SK-N-SH (cell line): Measurements from ENCODE around the gene ESPNL. TPM values are rescaled to one million over a fixed set of nuclear protein-coding genes. Genes with fewer than 3 reads are reported as not detected.

Experiments
- CTCF ChIA-PET: fragments of 300-600, 350-600 bp; formaldehyde crosslinking; extraction: SDS; loops from one replicate; lab custom pipeline; 2021; lab: Yijun Ruan, JAX
- POLR2A ChIA-PET: fragments of 350-600 bp; sonication (Branson Sonifier 250); formaldehyde crosslinking; extraction: SDS; loops from one replicate; lab custom pipeline; 2020; ENCODE audit warnings: antibody characterized with exemption, inconsistent platforms; lab: Yijun Ruan, JAX
- DNase-seq: peaks from one replicate; pipeline ENCODE4 v3.0.0; 2012
- H2AFZ ChIP-seq: fragments of 200-600 bp; sonication (generic); 2 replicates; pipeline ENCODE4 v1.8.1; 2016; ENCODE audit warnings: antibody characterized with exemption, mild to moderate bottlenecking, low read depth
- H3F3A ChIP-seq: fragments of 200-600 bp; sonication (generic); replicated peaks from 2 replicates; pipeline ENCODE3; 2016; ENCODE audit warnings: antibody characterized with exemption, mild to moderate bottlenecking; ENCODE audit not compliant: insufficient read depth
- H3K27ac ChIP-seq, 2 experiments: fragments of 200-500 bp in 1 of 2; fragments of 200-600 bp in 1 of 2; sonication (Bioruptor generic) in 1 of 2; sonication (generic), shearing (Covaris generic) in 1 of 2; 2 replicates each; pipeline versions ENCODE4 v1.5.1 to v1.6.1; 2014 to 2016; ENCODE audit warnings: low read depth in 2 of 2, inconsistent platforms in 1 of 2, low read length in 1 of 2, mild to moderate bottlenecking in 1 of 2, mixed read lengths in 1 of 2
- H3K27me3 ChIP-seq: fragments of 200-600 bp; sonication (generic), shearing (Covaris generic); 2 replicates; pipeline ENCODE4 v1.6.1; 2016; ENCODE audit warnings: mixed run types; ENCODE audit not compliant: insufficient read depth
- H3K36me3 ChIP-seq, 2 experiments: fragments of 200-500 bp in 1 of 2; fragments of 200-600 bp in 1 of 2; sonication (Bioruptor generic) in 1 of 2; sonication (generic) in 1 of 2; replicated peaks in 1 of 2; 2 replicates each; pipeline versions ENCODE3 to v1.5.1; 2014 to 2016; ENCODE audit warnings: low read length in 1 of 2, mild to moderate bottlenecking in 1 of 2; ENCODE audit not compliant: insufficient read depth in 2 of 2, control insufficient read depth in 1 of 2
- H3K4me1 ChIP-seq, 2 experiments: fragments of 200-500 bp in 1 of 2; fragments of 200-600 bp in 1 of 2; sonication (Bioruptor generic) in 1 of 2; sonication (generic), shearing (Covaris generic) in 1 of 2; 2 replicates each; pipeline versions ENCODE4 v1.5.1 to v1.6.1; 2014 to 2016; ENCODE audit warnings: low read depth in 1 of 2, low read length in 1 of 2, mixed run types in 1 of 2; ENCODE audit not compliant: insufficient read depth in 2 of 2, control insufficient read depth in 1 of 2
- H3K4me2 ChIP-seq: fragments of 200-600 bp; sonication (generic), shearing (Covaris generic); 2 replicates; pipeline ENCODE4 v1.6.1; 2017; ENCODE audit warnings: mixed run types
- H3K4me3 ChIP-seq, 2 experiments: fragments of 200-500 bp in 1 of 2; fragments of 200-600 bp in 1 of 2; sonication (Bioruptor generic) in 1 of 2; sonication (generic), shearing (Covaris generic) in 1 of 2; 2 replicates each; pipeline versions ENCODE4 v1.5.1 to v1.8.1; 2014 to 2016; ENCODE audit warnings: low read depth in 2 of 2, inconsistent platforms in 1 of 2, low read length in 1 of 2, mild to moderate bottlenecking in 1 of 2, mixed read lengths in 1 of 2, moderate library complexity in 1 of 2
- H3K79me2 ChIP-seq: fragments of 200-600 bp; sonication (generic); 2 replicates; pipeline ENCODE4 v1.8.1; 2017; ENCODE audit warnings: mild to moderate bottlenecking; ENCODE audit not compliant: insufficient read depth
- H3K9ac ChIP-seq: fragments of 200-600 bp; sonication (generic); 2 replicates; pipeline ENCODE4 v1.6.1; 2017; ENCODE audit warnings: mixed run types
- H3K9me2 ChIP-seq: fragments of 200-600 bp; sonication (generic); 2 replicates; pipeline ENCODE4 v1.6.1; 2017; ENCODE audit warnings: mixed run types
- H3K9me3 ChIP-seq: fragments of 200-600 bp; sonication (generic); 2 replicates; pipeline ENCODE4 v1.6.1; 2017; ENCODE audit warnings: mixed run types, mild to moderate bottlenecking, moderate library complexity
- H4K20me1 ChIP-seq: fragments of 200-600 bp; sonication (generic); 2 replicates; pipeline ENCODE4 v1.6.1; 2017; ENCODE audit warnings: mild to moderate bottlenecking, mixed run types; ENCODE audit not compliant: insufficient read depth
- CHD2 ChIP-seq: fragments of 150-350 bp; IDR thresholded peaks from 2 replicates; pipeline ENCODE4 v1.6.1; 2018; ENCODE audit warnings: low read length; ENCODE audit not compliant: partially characterized antibody
- ELF1 ChIP-seq: IDR thresholded peaks from 2 replicates; pipeline ENCODE4 v1.4.0; 2012
- EP300 ChIP-seq, 2 experiments: IDR thresholded peaks; 2 replicates each; pipeline versions ENCODE4 v1.4.0 to v1.6.1; 2012; ENCODE audit warnings: borderline replicate concordance in 1 of 2, low read depth in 1 of 2, low read length in 1 of 2
- EZH2phosphoT487 ChIP-seq: fragments of 200-600 bp; sonication (generic); IDR thresholded peaks from 2 replicates; pipeline ENCODE4 v1.6.1; 2017; ENCODE audit warnings: low read depth, mixed run types, mild to moderate bottlenecking, antibody characterized with exemption, moderate library complexity, borderline replicate concordance
- FOSL2 ChIP-seq: IDR thresholded peaks from 2 replicates; pipeline ENCODE4 v1.4.0; 2012; ENCODE audit warnings: low read depth, mild to moderate bottlenecking, moderate library complexity, borderline replicate concordance
- FOXJ3 ChIP-seq: sonication (generic); formaldehyde crosslinking; IDR thresholded peaks from 2 replicates; pipeline ENCODE4 v1.5.1; 2020; ENCODE audit warnings: mild to moderate bottlenecking, missing genetic modification reagents
- FOXM1 ChIP-seq: IDR thresholded peaks from 2 replicates; pipeline ENCODE4 v1.4.0; 2012; ENCODE audit warnings: low read depth, mild to moderate bottlenecking
- GATA2 ChIP-seq: sonication (generic); formaldehyde crosslinking; IDR thresholded peaks from 2 replicates; pipeline ENCODE4 v1.5.0; 2020; ENCODE audit warnings: mild to moderate bottlenecking, missing genetic modification reagents
- MEF2A ChIP-seq: IDR thresholded peaks from 2 replicates; pipeline ENCODE4 v1.4.0; 2012; ENCODE audit warnings: low read depth, borderline replicate concordance
- MXI1 ChIP-seq: IDR thresholded peaks from 2 replicates; pipeline ENCODE4 v1.6.1; 2012; ENCODE audit warnings: mild to moderate bottlenecking, low read depth, low read length, improper control_type of control experiment
- NFIC ChIP-seq: IDR thresholded peaks from 2 replicates; pipeline ENCODE4 v1.4.0; 2012; ENCODE audit warnings: borderline replicate concordance
- NRF1 ChIP-seq: IDR thresholded peaks from 2 replicates; pipeline ENCODE4 v1.6.1; 2012; ENCODE audit warnings: low read depth, mild to moderate bottlenecking, low read length
- RAD21 ChIP-seq: IDR thresholded peaks from 2 replicates; pipeline ENCODE4 v1.6.1; 2012; ENCODE audit warnings: mild to moderate bottlenecking, low read length
- SMC3 ChIP-seq: IDR thresholded peaks from 2 replicates; pipeline ENCODE4 v1.6.1; 2012; ENCODE audit warnings: low read depth, low read length, improper control_type of control experiment
- TAF1 ChIP-seq: IDR thresholded peaks from 2 replicates; pipeline ENCODE4 v1.6.1; 2012; ENCODE audit warnings: low read depth, mild to moderate bottlenecking, low read length, moderate library complexity, borderline replicate concordance
- TCF12 ChIP-seq: IDR thresholded peaks from 2 replicates; pipeline ENCODE4 v1.4.0; 2012
- WGBS: methylation state at CpG from one replicate; pipeline ENCODE4 v1.1.6; 2017; ENCODE audit warnings: low lambda C conversion rate; 5-methylcytosine and 5-hydroxymethylcytosine counted together
- polyA plus RNA-seq, 3 experiments: library from polyadenylated mRNA; depleted of rRNA; stranded (reverse); fragments of >200 nt; gene quantifications; 2 replicates each; pipeline ENCODE4 v1.2.3, GENCODE V29; 2012
- TF ChIP-seq, protein P1 (sequence below): IDR thresholded peaks from 2 replicates; pipeline ENCODE4 v1.4.0; 2012; ENCODE audit warnings: low read depth, borderline replicate concordance
- TF ChIP-seq, protein P2 (sequence below): fragments of 150-350 bp; IDR thresholded peaks from 2 replicates; pipeline ENCODE4 v1.6.1; 2017; ENCODE audit warnings: antibody characterized with exemption, low read length, low read depth, borderline replicate concordance
- TF ChIP-seq, protein P3 (sequence below): fragments of 150-350 bp; IDR thresholded peaks from 2 replicates; pipeline ENCODE4 v1.6.1; 2016; ENCODE audit warnings: mild to moderate bottlenecking, low read depth, low read length
- TF ChIP-seq, protein P4 (sequence below): IDR thresholded peaks from 2 replicates; pipeline ENCODE4; 2012

ESPNL gene
- polyA plus RNA-seq, 1 of the 3 experiments (the other 2 are of a cell fraction): 0.05 TPM

DNA sequence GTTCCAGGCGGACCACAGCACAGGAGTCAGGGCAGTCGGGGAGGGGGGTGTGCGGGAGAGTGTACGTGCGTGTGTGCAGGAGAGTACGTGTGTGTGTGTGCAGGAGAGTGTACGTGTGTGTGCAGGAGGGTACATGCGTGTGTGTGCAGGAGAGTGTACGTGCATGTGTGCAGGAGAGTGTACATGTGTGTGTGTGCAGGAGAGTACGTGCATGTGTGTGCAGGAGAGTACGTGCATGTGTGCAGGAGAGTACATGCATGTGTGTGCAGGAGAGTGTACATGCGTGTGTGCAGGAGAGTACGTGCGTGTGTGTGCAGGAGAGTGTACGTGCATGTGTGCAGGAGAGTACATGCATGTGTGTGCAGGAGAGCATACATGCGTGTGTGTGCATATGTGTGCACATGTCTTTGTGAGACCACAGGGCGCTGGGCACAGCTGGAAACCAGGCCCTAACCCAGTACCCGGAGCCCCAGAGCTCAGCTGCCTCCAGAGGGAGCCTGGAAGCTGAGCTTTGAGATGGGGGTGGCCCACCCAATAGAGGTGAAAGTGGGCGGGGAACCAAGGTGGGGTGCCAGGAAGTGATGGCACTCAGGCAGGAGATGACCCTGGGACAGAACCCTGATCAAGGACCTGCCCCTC, 24.5 kb downstream of the ESPNL start:
- no peaks in the 10 kb centered on the region for H3K4me1 ChIP-seq
- no peaks in the 10 kb centered on the region for H3K36me3 ChIP-seq
- no peak overlapping the region for H3K9ac ChIP-seq
- no peaks in the 10 kb centered on the region for H3K27me3 ChIP-seq
- no peak for DNase-seq
- no peaks in the 10 kb centered on the region for H4K20me1 ChIP-seq
- TF ChIP-seq ELF1 (no peak), CHD2 (no peak), NRF1 (no peak), RAD21 (no peak), MXI1 (no peak), SMC3 (no peak), EP300 (IDR thresholded peaks at IDR 0.05; ENCODE audit: borderline replicate concordance in 1 of 2, low read depth in 1 of 2, low read length in 1 of 2) (no peak), TAF1 (no peak), MEF2A (no peak), TCF12 (no peak), EZH2phosphoT487 (no peak)
- TF ChIP-seq, protein P1, sequence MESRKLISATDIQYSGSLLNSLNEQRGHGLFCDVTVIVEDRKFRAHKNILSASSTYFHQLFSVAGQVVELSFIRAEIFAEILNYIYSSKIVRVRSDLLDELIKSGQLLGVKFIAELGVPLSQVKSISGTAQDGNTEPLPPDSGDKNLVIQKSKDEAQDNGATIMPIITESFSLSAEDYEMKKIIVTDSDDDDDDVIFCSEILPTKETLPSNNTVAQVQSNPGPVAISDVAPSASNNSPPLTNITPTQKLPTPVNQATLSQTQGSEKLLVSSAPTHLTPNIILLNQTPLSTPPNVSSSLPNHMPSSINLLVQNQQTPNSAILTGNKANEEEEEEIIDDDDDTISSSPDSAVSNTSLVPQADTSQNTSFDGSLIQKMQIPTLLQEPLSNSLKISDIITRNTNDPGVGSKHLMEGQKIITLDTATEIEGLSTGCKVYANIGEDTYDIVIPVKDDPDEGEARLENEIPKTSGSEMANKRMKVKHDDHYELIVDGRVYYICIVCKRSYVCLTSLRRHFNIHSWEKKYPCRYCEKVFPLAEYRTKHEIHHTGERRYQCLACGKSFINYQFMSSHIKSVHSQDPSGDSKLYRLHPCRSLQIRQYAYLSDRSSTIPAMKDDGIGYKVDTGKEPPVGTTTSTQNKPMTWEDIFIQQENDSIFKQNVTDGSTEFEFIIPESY: no peak
- TF ChIP-seq, protein P2, sequence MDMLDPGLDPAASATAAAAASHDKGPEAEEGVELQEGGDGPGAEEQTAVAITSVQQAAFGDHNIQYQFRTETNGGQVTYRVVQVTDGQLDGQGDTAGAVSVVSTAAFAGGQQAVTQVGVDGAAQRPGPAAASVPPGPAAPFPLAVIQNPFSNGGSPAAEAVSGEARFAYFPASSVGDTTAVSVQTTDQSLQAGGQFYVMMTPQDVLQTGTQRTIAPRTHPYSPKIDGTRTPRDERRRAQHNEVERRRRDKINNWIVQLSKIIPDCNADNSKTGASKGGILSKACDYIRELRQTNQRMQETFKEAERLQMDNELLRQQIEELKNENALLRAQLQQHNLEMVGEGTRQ: no peak
- TF ChIP-seq, all 33 proteins: peak for 0
- H3K9me3 ChIP-seq: no peaks in the 10 kb centered on the region
- no peak overlapping the region for H3K4me2 ChIP-seq
- no peaks in the 10 kb centered on the region for H3K9me2 ChIP-seq
- no peaks in the 10 kb centered on the region for H3K79me2 ChIP-seq
- 85% methylated on average over 18 of the region's 19 CpGs for WGBS
- ChIA-PET CTCF (interaction anchor here (1.3 kb wide), 1 partner anchor 266 kb away, joined by 3 read pairs; no protein-coding TSS in a partner anchor), POLR2A (no interaction called here)
- H3K4me3 ChIP-seq: no peak overlapping the region
- no peaks in the 10 kb centered on the region for H3F3A ChIP-seq
- H3K27ac ChIP-seq: no peak overlapping the region
- H2AFZ ChIP-seq: no peak overlapping the region

DNA sequence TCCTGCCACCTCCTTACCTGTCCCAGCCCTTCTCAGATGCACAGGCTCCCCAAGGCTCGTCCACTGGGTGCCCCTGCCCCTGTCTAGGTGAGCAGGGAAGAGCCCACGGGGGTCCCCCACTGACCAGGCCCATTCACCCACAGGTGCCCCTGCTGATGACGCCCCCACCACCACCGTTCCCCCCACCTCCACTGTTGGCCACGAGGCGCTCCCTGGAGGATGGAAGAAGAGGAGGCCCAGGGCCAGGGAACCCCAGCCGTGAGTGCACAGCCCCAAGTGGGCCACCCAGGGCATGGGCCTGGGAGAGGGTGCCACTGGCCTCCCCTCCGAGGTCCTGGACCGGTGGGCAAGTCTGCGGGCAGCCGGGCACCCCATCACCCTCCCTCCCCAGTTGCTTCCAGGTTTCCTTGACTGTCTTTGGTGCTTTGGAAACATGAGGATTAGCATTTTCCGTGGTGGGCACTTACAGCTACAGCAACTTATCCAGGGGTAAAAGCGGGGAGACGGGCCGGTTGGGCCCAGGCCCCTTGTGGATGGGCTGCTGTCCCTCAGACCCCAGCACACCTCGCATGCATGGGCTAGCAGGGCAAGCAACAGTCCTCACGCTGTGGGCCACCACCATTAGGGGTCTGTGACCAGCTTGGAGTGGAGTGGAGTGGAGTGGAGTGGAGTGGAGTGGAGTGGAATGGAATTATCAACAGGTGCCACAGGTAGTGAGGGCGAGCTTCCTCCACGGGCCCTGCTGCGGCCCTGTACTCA, 25.2 kb downstream of the ESPNL start:
- Histone ChIP-seq H3K9me3 (no peaks in the 10 kb centered on the region), H3K4me1 (no peaks in the 10 kb centered on the region), H3K27ac (no peak overlapping the region), H3K4me3 (no peak overlapping the region), H4K20me1 (no peaks in the 10 kb centered on the region), H3K9ac (no peak overlapping the region), H3K79me2 (no peaks in the 10 kb centered on the region), H3F3A (no peaks in the 10 kb centered on the region), H3K4me2 (no peak overlapping the region), H3K27me3 (no peaks in the 10 kb centered on the region), H3K36me3 (no peaks in the 10 kb centered on the region), H2AFZ (no peak overlapping the region), H3K9me2 (no peaks in the 10 kb centered on the region)
- 89% methylated on average over 16 of the region's 20 CpGs for WGBS
- ChIA-PET POLR2A (no interaction called here), CTCF (interaction anchor here (1.3 kb wide), 1 partner anchor 267 kb away, joined by 3 read pairs; no protein-coding TSS in a partner anchor)
- no peak for DNase-seq
- TF ChIP-seq NFIC: no peak
- TF ChIP-seq, protein P3, sequence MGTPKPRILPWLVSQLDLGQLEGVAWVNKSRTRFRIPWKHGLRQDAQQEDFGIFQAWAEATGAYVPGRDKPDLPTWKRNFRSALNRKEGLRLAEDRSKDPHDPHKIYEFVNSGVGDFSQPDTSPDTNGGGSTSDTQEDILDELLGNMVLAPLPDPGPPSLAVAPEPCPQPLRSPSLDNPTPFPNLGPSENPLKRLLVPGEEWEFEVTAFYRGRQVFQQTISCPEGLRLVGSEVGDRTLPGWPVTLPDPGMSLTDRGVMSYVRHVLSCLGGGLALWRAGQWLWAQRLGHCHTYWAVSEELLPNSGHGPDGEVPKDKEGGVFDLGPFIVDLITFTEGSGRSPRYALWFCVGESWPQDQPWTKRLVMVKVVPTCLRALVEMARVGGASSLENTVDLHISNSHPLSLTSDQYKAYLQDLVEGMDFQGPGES: no peak
- no peak for TF ChIP-seq GATA2 (CRISPR knock-in tag)
- no peak for TF ChIP-seq FOXJ3
- TF ChIP-seq, protein P4, sequence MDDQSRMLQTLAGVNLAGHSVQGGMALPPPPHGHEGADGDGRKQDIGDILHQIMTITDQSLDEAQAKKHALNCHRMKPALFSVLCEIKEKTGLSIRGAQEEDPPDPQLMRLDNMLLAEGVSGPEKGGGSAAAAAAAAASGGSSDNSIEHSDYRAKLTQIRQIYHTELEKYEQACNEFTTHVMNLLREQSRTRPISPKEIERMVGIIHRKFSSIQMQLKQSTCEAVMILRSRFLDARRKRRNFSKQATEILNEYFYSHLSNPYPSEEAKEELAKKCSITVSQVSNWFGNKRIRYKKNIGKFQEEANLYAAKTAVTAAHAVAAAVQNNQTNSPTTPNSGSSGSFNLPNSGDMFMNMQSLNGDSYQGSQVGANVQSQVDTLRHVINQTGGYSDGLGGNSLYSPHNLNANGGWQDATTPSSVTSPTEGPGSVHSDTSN: no peak
- TF ChIP-seq EP300 (IDR thresholded peaks at IDR 0.05; ENCODE audit: borderline replicate concordance in 1 of 2, low read depth in 1 of 2, low read length in 1 of 2): no peak
- no peak for TF ChIP-seq FOSL2
- TF ChIP-seq FOXM1: no peak
- TF ChIP-seq SMC3: no peak
- TF ChIP-seq TAF1: no peak
- TF ChIP-seq, protein P2: no peak
- no peak for TF ChIP-seq EZH2phosphoT487
